Fibroblast of lung (primary cell): ENCODE measurements around the gene SLC25A34. TPM values are rescaled to one million over a fixed set of nuclear protein-coding genes. Genes with fewer than 3 reads are reported as not detected.

ENCODE experiments used
- DNase-seq, 2 donors: peaks; one replicate each; pipeline versions ENCODE4 v3.0.0 to v3.0.0-alpha.2; 2010; ENCODE audit warnings: low read depth in 2 of 2
- H2AFZ ChIP-seq: 2 replicates; pipeline ENCODE4 v1.5.1; 2012; ENCODE audit warnings: low read length, control low read depth, inconsistent platforms
- H3K27ac ChIP-seq: 2 replicates; pipeline ENCODE4 v1.5.1; 2011; ENCODE audit warnings: low read length, control low read depth; ENCODE audit not compliant: insufficient read depth
- H3K27me3 ChIP-seq: 2 replicates; pipeline ENCODE4 v1.5.1; 2011; ENCODE audit warnings: mild to moderate bottlenecking, low read length; ENCODE audit not compliant: control insufficient read depth, insufficient read depth
- H3K36me3 ChIP-seq: 2 replicates; pipeline ENCODE4 v1.5.1; 2011; ENCODE audit warnings: low read length; ENCODE audit not compliant: control insufficient read depth, insufficient read depth
- H3K4me1 ChIP-seq: 2 replicates; pipeline ENCODE4 v1.5.1; 2011; ENCODE audit warnings: low read length; ENCODE audit not compliant: control insufficient read depth, insufficient read depth; ENCODE audit errors: extremely low read depth
- H3K4me2 ChIP-seq: 2 replicates; pipeline ENCODE4 v1.5.1; 2011; ENCODE audit warnings: low read length, control low read depth; ENCODE audit not compliant: insufficient read depth; ENCODE audit errors: extremely low read depth
- H3K4me3 ChIP-seq, 4 experiments: fragments of 200-600 bp in 1 of 4; sonication (generic) in 1 of 4; replicated peaks in 1 of 4; 2 replicates each; pipeline ENCODE4 v1.5.1; 2011 to 2016; ENCODE audit warnings: low read length in 4 of 4, low read depth in 3 of 4, mild to moderate bottlenecking in 3 of 4, control low read depth in 2 of 4, inconsistent platforms in 1 of 4, mixed read lengths in 1 of 4; ENCODE audit not compliant: insufficient read depth in 1 of 4; ENCODE audit errors: control extremely low read depth in 1 of 4
- H3K79me2 ChIP-seq: 2 replicates; pipeline ENCODE4 v1.5.1; 2012; ENCODE audit warnings: mild to moderate bottlenecking, low read length, inconsistent platforms; ENCODE audit not compliant: control insufficient read depth, insufficient read depth
- H3K9ac ChIP-seq: 2 replicates; pipeline ENCODE4 v1.5.1; 2011; ENCODE audit warnings: mild to moderate bottlenecking, low read length, control low read depth; ENCODE audit not compliant: insufficient read depth
- H3K9me3 ChIP-seq: 2 replicates; pipeline ENCODE4 v1.5.1; 2012; ENCODE audit warnings: low read depth, low read length; ENCODE audit not compliant: control insufficient read depth, insufficient read depth
- H4K20me1 ChIP-seq: 2 replicates; pipeline ENCODE4 v1.5.1; 2011; ENCODE audit warnings: low read length; ENCODE audit not compliant: control insufficient read depth, insufficient read depth; ENCODE audit errors: extremely low read depth
- EZH2 ChIP-seq: IDR thresholded peaks from 2 replicates; pipeline ENCODE4 v1.5.1; 2012; ENCODE audit warnings: low read length, control low read depth, mild to moderate bottlenecking; ENCODE audit errors: missing control alignments
- polyA plus RNA-seq, 2 donors: library from polyadenylated mRNA; depleted of rRNA in 1 of 2; stranded (reverse) in 1 of 2; unstranded in 1 of 2; fragments of >200 nt; gene quantifications; 2 replicates each; pipeline ENCODE4 v1.2.1, GENCODE V29; 2011 to 2012; ENCODE audit warnings: missing spikeins in 1 of 2
- total RNA-seq: library from RNA; depleted of rRNA; stranded (reverse); fragments of >200 nt; gene quantifications from 2 replicates; pipeline ENCODE4 v1.2.1, GENCODE V29; 2014
- TF ChIP-seq, protein P1 (sequence below), 2 donors: IDR thresholded peaks in 1 of 2; conservative IDR thresholded peaks in 1 of 2; 1 replicate in 1 of 2; 2 replicates in 1 of 2; pipeline ENCODE4 v1.5.1; 2011 to 2012; ENCODE audit warnings: low read length in 2 of 2, control low read depth in 1 of 2, inconsistent platforms in 1 of 2, low read depth in 1 of 2, mild to moderate bottlenecking in 1 of 2

Gene SLC25A34
- total and polyA plus RNA-seq, 2 donors (not counting 1 experiment from before 2014, with no cell fraction given): 0.35 to 0.83 TPM

DNA sequence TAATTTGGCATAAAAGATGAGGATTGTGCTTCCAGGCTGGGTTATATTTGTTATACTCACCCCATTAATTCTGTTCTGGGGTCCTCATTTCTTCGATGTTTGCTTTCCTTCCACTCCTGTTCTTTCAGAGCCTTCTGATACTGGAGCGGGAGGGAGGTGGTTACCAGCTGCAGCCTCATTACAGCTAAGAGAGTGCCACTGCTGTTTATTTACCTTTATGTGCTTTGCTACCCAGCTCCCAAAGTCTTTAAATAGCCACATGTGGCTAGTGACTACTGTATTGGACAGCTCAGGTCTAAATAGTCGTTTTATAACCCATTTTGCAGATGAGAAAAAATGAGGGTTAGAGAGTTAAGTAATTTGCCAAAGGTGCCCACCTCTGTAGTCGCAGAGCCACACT lies 26.8 kb upstream of the SLC25A34 start:
- no peak overlapping the region for H3K27ac ChIP-seq
- TF ChIP-seq EZH2: no peak
- TF ChIP-seq, protein P1, sequence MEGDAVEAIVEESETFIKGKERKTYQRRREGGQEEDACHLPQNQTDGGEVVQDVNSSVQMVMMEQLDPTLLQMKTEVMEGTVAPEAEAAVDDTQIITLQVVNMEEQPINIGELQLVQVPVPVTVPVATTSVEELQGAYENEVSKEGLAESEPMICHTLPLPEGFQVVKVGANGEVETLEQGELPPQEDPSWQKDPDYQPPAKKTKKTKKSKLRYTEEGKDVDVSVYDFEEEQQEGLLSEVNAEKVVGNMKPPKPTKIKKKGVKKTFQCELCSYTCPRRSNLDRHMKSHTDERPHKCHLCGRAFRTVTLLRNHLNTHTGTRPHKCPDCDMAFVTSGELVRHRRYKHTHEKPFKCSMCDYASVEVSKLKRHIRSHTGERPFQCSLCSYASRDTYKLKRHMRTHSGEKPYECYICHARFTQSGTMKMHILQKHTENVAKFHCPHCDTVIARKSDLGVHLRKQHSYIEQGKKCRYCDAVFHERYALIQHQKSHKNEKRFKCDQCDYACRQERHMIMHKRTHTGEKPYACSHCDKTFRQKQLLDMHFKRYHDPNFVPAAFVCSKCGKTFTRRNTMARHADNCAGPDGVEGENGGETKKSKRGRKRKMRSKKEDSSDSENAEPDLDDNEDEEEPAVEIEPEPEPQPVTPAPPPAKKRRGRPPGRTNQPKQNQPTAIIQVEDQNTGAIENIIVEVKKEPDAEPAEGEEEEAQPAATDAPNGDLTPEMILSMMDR (conservative IDR thresholded peaks at IDR 0.05 in 1 of 2, IDR thresholded peaks at IDR 0.05 in 1 of 2; ENCODE audit: low read depth in 1 of 2, low read length in 2 of 2): no peak
- H3K9me3 ChIP-seq: no peaks in the 10 kb centered on the region
- H3K27me3 ChIP-seq: no peaks in the 10 kb centered on the region
- H3K36me3 ChIP-seq: peaks cover 2% of the 10 kb centered on the region
- no peak for DNase-seq
- H3K4me3 ChIP-seq: no peak overlapping the region
- H3K4me1 ChIP-seq: peaks cover 4% of the 10 kb centered on the region
- H4K20me1 ChIP-seq: no peaks in the 10 kb centered on the region
- no peak overlapping the region for H3K4me2 ChIP-seq
- H3K9ac ChIP-seq: no peak overlapping the region
- H2AFZ ChIP-seq: no peak overlapping the region
- peaks cover 41% of the 10 kb centered on the region for H3K79me2 ChIP-seq

DNA sequence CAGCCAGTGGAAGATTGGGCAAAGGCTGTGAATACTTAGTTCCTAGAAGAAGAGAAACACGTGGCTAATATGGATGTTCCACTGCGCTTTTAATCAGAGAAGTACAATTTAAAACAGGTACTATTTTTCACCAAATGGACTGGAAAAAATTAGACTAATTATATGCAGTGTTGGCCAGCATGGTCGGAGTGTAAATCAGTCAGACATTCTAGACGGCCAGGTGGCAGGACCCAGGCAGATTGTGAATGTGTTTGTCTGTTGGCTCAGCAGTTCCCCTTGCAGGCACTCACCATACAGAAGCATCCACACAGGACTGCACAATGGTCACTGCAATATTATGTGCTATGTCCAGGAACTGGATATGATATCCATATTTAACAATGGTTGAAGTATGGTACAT lies 23.9 kb upstream of the SLC25A34 start:
- Histone ChIP-seq H3K9me3 (no peaks in the 10 kb centered on the region), H3K4me1 (peaks cover 6% of the 10 kb centered on the region), H3K4me3 (no peak overlapping the region), H3K4me2 (no peak overlapping the region), H3K27ac (no peak overlapping the region), H3K79me2 (peaks cover 21% of the 10 kb centered on the region), H3K27me3 (no peaks in the 10 kb centered on the region), H3K36me3 (peaks cover 6% of the 10 kb centered on the region), H2AFZ (no peak overlapping the region), H4K20me1 (no peaks in the 10 kb centered on the region), H3K9ac (no peak overlapping the region)
- no peak for TF ChIP-seq EZH2
- DNase-seq: no peak

DNA sequence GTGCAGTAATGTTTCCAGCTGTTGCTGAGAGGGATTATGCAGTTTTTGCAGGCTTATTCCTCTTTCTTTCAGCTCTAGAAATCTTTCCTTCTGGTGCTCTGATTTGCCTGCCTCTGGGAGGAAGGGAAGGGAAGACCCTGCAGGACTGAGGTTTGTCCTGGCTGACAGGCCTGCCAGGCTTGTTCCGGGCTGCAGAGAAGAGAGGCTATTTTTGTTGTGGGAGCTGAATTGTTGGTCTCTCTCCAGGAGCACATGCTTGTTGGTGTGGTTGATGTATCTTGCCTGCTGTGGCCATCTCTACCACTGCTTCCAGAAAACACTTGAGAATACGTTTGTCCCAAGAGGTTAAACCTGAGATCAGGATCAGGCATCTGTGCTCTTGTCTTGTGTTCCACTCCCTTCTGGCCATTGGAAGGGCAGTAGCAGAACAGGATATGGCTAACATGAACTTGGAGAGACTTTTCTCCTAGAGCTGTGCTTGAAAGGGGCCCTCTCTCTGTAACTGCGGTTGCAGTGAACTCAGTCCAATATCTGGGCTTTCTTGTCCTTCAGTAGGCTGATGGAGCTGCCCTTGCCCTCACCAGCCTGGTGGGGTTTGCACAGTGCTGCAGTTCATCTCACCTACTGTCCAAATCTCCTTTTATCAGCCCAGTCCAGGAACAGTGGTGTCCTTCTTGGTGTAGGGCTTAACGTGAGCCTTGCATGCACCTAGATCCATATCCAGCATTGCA lies 21.5 kb upstream of the SLC25A34 start:
- H2AFZ ChIP-seq: no peak overlapping the region
- H3K36me3 ChIP-seq: peaks cover 19% of the 10 kb centered on the region
- no peaks in the 10 kb centered on the region for H3K27me3 ChIP-seq
- H3K4me3 ChIP-seq: no peak overlapping the region
- no peak overlapping the region for H3K4me2 ChIP-seq
- peaks cover 6% of the 10 kb centered on the region for H3K4me1 ChIP-seq
- peaks cover 9% of the 10 kb centered on the region for H3K79me2 ChIP-seq
- no peaks in the 10 kb centered on the region for H4K20me1 ChIP-seq
- peak overlapping the region; percentile 46 for H3K27ac ChIP-seq
- TF ChIP-seq, protein P1 (conservative IDR thresholded peaks at IDR 0.05 in 1 of 2, IDR thresholded peaks at IDR 0.05 in 1 of 2; ENCODE audit: low read depth in 1 of 2, low read length in 2 of 2): no peak
- no peak for TF ChIP-seq EZH2
- DNase-seq: peak; percentile 66 to 96
- H3K9ac ChIP-seq: peak overlapping the region; percentile 14
- no peaks in the 10 kb centered on the region for H3K9me3 ChIP-seq
